Thyroid gland (tissue), 4 donors: Measurements from ENCODE around the gene THBD. TPM values are rescaled to one million over a fixed set of nuclear protein-coding genes. Genes with fewer than 3 reads are reported as not detected.

Experiments
- DNase-seq, 2 donors: peaks; one replicate each; pipeline ENCODE4 v3.0.0-alpha.2; 2019
- H3K27ac ChIP-seq, 3 donors: fragments of 200-600 bp; sonication (generic); 1 replicate in 2 of 3; 2 replicates in 1 of 3; pipeline ENCODE4 v1.5.1; 2016 to 2019; ENCODE audit warnings: mild to moderate bottlenecking in 1 of 3, moderate library complexity in 1 of 3
- H3K27me3 ChIP-seq: fragments of 200-600 bp; sonication (generic); one replicate; pipeline ENCODE4 v1.5.1; 2019
- H3K36me3 ChIP-seq, 2 donors: fragments of 200-600 bp; sonication (generic); one replicate each; pipeline ENCODE4 v1.5.1; 2016 to 2019
- H3K4me1 ChIP-seq, 2 donors: fragments of 200-600 bp; sonication (generic); one replicate each; pipeline ENCODE4 v1.5.1; 2017 to 2019
- H3K4me3 ChIP-seq, 3 donors: fragments of 200-600 bp; sonication (generic); replicated peaks in 1 of 3; 1 replicate in 2 of 3; 2 replicates in 1 of 3; pipeline ENCODE4 v1.5.1; 2016; ENCODE audit warnings: mild to moderate bottlenecking in 1 of 3
- H3K9me3 ChIP-seq: fragments of 200-600 bp; sonication (generic); one replicate; pipeline ENCODE4 v1.5.1; 2017
- CTCF ChIP-seq, 6 experiments: fragments of 200-600 bp in 3 of 6; fragments of 450-650 bp in 3 of 6; sonication (generic) in 3 of 6; IDR thresholded peaks; one replicate each; pipeline ENCODE4 v1.5.1; 2016 to 2019; ENCODE audit warnings: antibody characterized with exemption in 6 of 6, mild to moderate bottlenecking in 2 of 6, inconsistent platforms in 1 of 6, moderate library complexity in 1 of 6
- POLR2A ChIP-seq, 2 donors: fragments of 450-650 bp; IDR thresholded peaks; one replicate each; pipeline ENCODE4 v1.6.1; 2017; ENCODE audit warnings: antibody characterized with exemption in 2 of 2, mild to moderate bottlenecking in 2 of 2, moderate library complexity in 1 of 2
- WGBS, 2 donors: methylation state at CpG; one replicate each; pipeline ENCODE4 v1.1.5; 2017; 5-methylcytosine and 5-hydroxymethylcytosine counted together
- intact Hi-C: fragments of 100-400 bp; cut with DNase I; formaldehyde crosslinking; loops from one replicate; pipeline ENCODE4 v1.15.1; 2023
- total RNA-seq, 4 donors: library from RNA; depleted of rRNA; stranded (reverse); fragments of >200 nt; gene quantifications; one replicate each; pipeline ENCODE4 v1.2.3, GENCODE V29; 2016

THBD gene
- total RNA-seq, 4 donors from 2014 or later = 30.4 to 78.5 (median 72.2) TPM

- Histone ChIP-seq H3K27me3 (no peaks in the 10 kb centered on the region), H3K9me3 (no peaks in the 10 kb centered on the region), H3K27ac (no peak overlapping the region), H3K4me1 (peaks cover 0 to 19% of the 10 kb centered on the region in 2 donors), H3K4me3 (no peak overlapping the region), H3K36me3 (no peaks in the 10 kb centered on the region)
- no peak for TF ChIP-seq POLR2A (IDR thresholded peaks at IDR 0.05)
- WGBS, 2 donors = 91 to 94% methylated on average over 11 of the region's 11 CpGs
- intact Hi-C loops = no loop called here
- no peak for DNase-seq
Observed at GRCh38 chr20:23018941-23019340, 30.5 kb downstream of the THBD start.

- TF ChIP-seq POLR2A (IDR thresholded peaks at IDR 0.05) = no peak
- TF ChIP-seq CTCF (IDR thresholded peaks at IDR 0.05) = no peak
- H3K4me1 ChIP-seq = peaks cover 0 to 19% of the 10 kb centered on the region in 2 donors
- H3K9me3 ChIP-seq = no peaks in the 10 kb centered on the region
- H3K27me3 ChIP-seq = no peaks in the 10 kb centered on the region
- no peak overlapping the region for H3K4me3 ChIP-seq
- intact Hi-C loops = no loop called here
- H3K27ac ChIP-seq = no peak overlapping the region
- H3K36me3 ChIP-seq = no peaks in the 10 kb centered on the region
- DNase-seq = no peak
Observed at GRCh38 chr20:23018432-23018831, 31.0 kb downstream of the THBD start.

- intact Hi-C loops = no loop called here
- no peak overlapping the region for H3K4me3 ChIP-seq
- H3K4me1 ChIP-seq = peaks cover 0 to 19% of the 10 kb centered on the region in 2 donors
- no peaks in the 10 kb centered on the region for H3K9me3 ChIP-seq
- WGBS, 2 donors = 39 to 58% methylated on average over 2 of the region's 2 CpGs
- TF ChIP-seq POLR2A (IDR thresholded peaks at IDR 0.05) (no peak), CTCF (IDR thresholded peaks at IDR 0.05) (no peak)
- H3K27ac ChIP-seq = no peak overlapping the region
- DNase-seq = no peak
- no peaks in the 10 kb centered on the region for H3K27me3 ChIP-seq
- no peaks in the 10 kb centered on the region for H3K36me3 ChIP-seq
Observed at GRCh38 chr20:23017516-23017915, 32.0 kb downstream of the THBD start.

GRCh38 chr20:23013429-23013828 is 36.0 kb downstream of the THBD start:
- WGBS, 2 donors = 49 to 63% methylated on average over 5 of the region's 5 CpGs
- intact Hi-C loops = no loop called here
- no peak for DNase-seq
- TF ChIP-seq POLR2A (IDR thresholded peaks at IDR 0.05) (no peak), CTCF (IDR thresholded peaks at IDR 0.05) (no peak)
- Histone ChIP-seq H3K9me3 (no peaks in the 10 kb centered on the region), H3K27me3 (no peaks in the 10 kb centered on the region), H3K4me3 (no peak overlapping the region), H3K4me1 (peaks cover 0 to 12% of the 10 kb centered on the region in 2 donors), H3K27ac (no peak overlapping the region), H3K36me3 (no peaks in the 10 kb centered on the region)

- TF ChIP-seq CTCF (IDR thresholded peaks at IDR 0.05) (no peak), POLR2A (IDR thresholded peaks at IDR 0.05) (no peak)
- intact Hi-C loops = no loop called here
- Histone ChIP-seq H3K4me3 (no peak overlapping the region), H3K36me3 (no peaks in the 10 kb centered on the region), H3K4me1 (no peaks in the 10 kb centered on the region), H3K9me3 (no peaks in the 10 kb centered on the region), H3K27me3 (no peaks in the 10 kb centered on the region), H3K27ac (no peak overlapping the region)
- DNase-seq = no peak
- WGBS, 2 donors = 92% methylated on average over 10 to 11 of the region's 11 CpGs
Observed at GRCh38 chr20:23011008-23011721, 38.3 kb downstream of the THBD start.
